Osteoblast (primary cell): ENCODE results near the gene LIMD2. TPM values are rescaled to one million over a fixed set of nuclear protein-coding genes. Genes with fewer than 3 reads are reported as not detected.

Source experiments
- DNase-seq: peaks from one replicate; pipeline ENCODE4 v3.0.0; 2011; ENCODE audit warnings: low spot score, mixed read lengths; ENCODE audit not compliant: insufficient read length; ENCODE audit errors: missing footprints
- H2AFZ ChIP-seq: 2 replicates; pipeline ENCODE4 v1.6.0; 2011; ENCODE audit warnings: mild to moderate bottlenecking, low read length
- H3K27ac ChIP-seq: 2 replicates; pipeline ENCODE4 v1.5.1; 2011; ENCODE audit warnings: mild to moderate bottlenecking, low read depth, low read length, moderate library complexity
- H3K27me3 ChIP-seq: 2 replicates; pipeline ENCODE4 v1.6.0; 2012; ENCODE audit warnings: mild to moderate bottlenecking, control low read depth, inconsistent platforms, low read length, moderate library complexity; ENCODE audit not compliant: insufficient read depth
- H3K36me3 ChIP-seq: 2 replicates; pipeline ENCODE4 v1.5.1; 2011; ENCODE audit warnings: mild to moderate bottlenecking, low read length, control low read depth, moderate library complexity; ENCODE audit not compliant: insufficient read depth
- H3K4me1 ChIP-seq: 2 replicates; pipeline ENCODE4 v1.5.1; 2011; ENCODE audit warnings: mild to moderate bottlenecking, low read length, control low read depth, moderate library complexity; ENCODE audit not compliant: insufficient read depth
- H3K4me2 ChIP-seq: 2 replicates; pipeline ENCODE4 v1.6.0; 2011; ENCODE audit warnings: mild to moderate bottlenecking, low read length; ENCODE audit not compliant: insufficient read depth
- H3K4me3 ChIP-seq: fragments of 200-600 bp; sonication (generic); 3 replicates; pipeline ENCODE4 v1.5.1; 2012; ENCODE audit warnings: mild to moderate bottlenecking, low read length, inconsistent platforms; ENCODE audit not compliant: insufficient read depth
- H3K79me2 ChIP-seq: 2 replicates; pipeline ENCODE4 v1.6.0; 2012; ENCODE audit warnings: mild to moderate bottlenecking, low read length, control low read depth, inconsistent platforms; ENCODE audit not compliant: insufficient read depth
- H3K9me3 ChIP-seq: 2 replicates; pipeline ENCODE4 v1.5.1; 2011; ENCODE audit warnings: low read depth, low read length, control low read depth
- H4K20me1 ChIP-seq: 2 replicates; pipeline ENCODE4 v1.6.0; 2012; ENCODE audit warnings: mild to moderate bottlenecking, low read length, control low read depth; ENCODE audit not compliant: insufficient read depth
- CTCF ChIP-seq: IDR thresholded peaks from 2 replicates; pipeline ENCODE4 v1.5.1; 2011; ENCODE audit warnings: mild to moderate bottlenecking, low read depth, low read length, moderate library complexity; ENCODE audit errors: extremely low read depth
- total RNA-seq: library from RNA; depleted of rRNA; stranded (reverse); fragments of >200 nt; gene quantifications from 2 replicates; pipeline ENCODE4 v1.2.3, GENCODE V29; 2012

Gene LIMD2
- total RNA-seq, 1 donor = 4.3 TPM

- Histone ChIP-seq H2AFZ (no peak overlapping the region), H3K4me1 (peaks cover 20% of the 10 kb centered on the region), H3K27me3 (no peaks in the 10 kb centered on the region), H3K4me2 (no peak overlapping the region), H4K20me1 (peaks cover 2% of the 10 kb centered on the region), H3K4me3 (no peak overlapping the region), H3K9me3 (no peaks in the 10 kb centered on the region), H3K36me3 (peaks cover 7% of the 10 kb centered on the region), H3K79me2 (peaks cover 6% of the 10 kb centered on the region), H3K27ac (no peak overlapping the region)
- TF ChIP-seq CTCF = no peak
- DNase-seq = no peak
These were observed 23.3 kb downstream of the LIMD2 start for GRCh38 chr17:63676584-63676983.

- peak; percentile 83 for DNase-seq
- H3K4me1 ChIP-seq = peaks cover 20% of the 10 kb centered on the region
- peaks cover 6% of the 10 kb centered on the region for H3K79me2 ChIP-seq
- H3K36me3 ChIP-seq = peaks cover 4% of the 10 kb centered on the region
- no peaks in the 10 kb centered on the region for H4K20me1 ChIP-seq
- peak overlapping the region; percentile 55 for H3K27ac ChIP-seq
- no peaks in the 10 kb centered on the region for H3K9me3 ChIP-seq
- H3K4me3 ChIP-seq = peak overlapping the region; percentile 45
- no peak for TF ChIP-seq CTCF
- peak overlapping the region; percentile 82 for H2AFZ ChIP-seq
- peak overlapping the region; percentile 57 for H3K4me2 ChIP-seq
- H3K27me3 ChIP-seq = no peaks in the 10 kb centered on the region
These were observed 24.0 kb downstream of the LIMD2 start for GRCh38 chr17:63675607-63676546.

GRCh38 chr17:63675231-63675606, 24.7 kb downstream of the LIMD2 start:
- H2AFZ ChIP-seq = peak overlapping the region; percentile 82
- H3K27ac ChIP-seq = peak overlapping the region; percentile 55
- peak overlapping the region; percentile 57 for H3K4me2 ChIP-seq

More at GRCh38 chr17:63675231-63675606, 24.7 kb downstream of the LIMD2 start:
- Histone ChIP-seq H3K27me3 (no peaks in the 10 kb centered on the region), H3K4me3 (peak overlapping the region; percentile 45), H4K20me1 (no peaks in the 10 kb centered on the region), H3K9me3 (no peaks in the 10 kb centered on the region), H3K79me2 (peaks cover 6% of the 10 kb centered on the region), H3K4me1 (peaks cover 20% of the 10 kb centered on the region), H3K36me3 (peaks cover 4% of the 10 kb centered on the region)
- peak; percentile 17 for DNase-seq
- no peak for TF ChIP-seq CTCF
